DOHH2 (cell line): ENCODE data around the gene CTIF.

Source experiments
- CTCF ChIP-seq: fragments of 200-600 bp; sonication (generic); IDR thresholded peaks from one replicate; pipeline ENCODE4 v1.5.1; 2014; ENCODE audit warnings: antibody characterized with exemption, mild to moderate bottlenecking, low read depth, low read length; ENCODE audit not compliant: poor library complexity, severe bottlenecking
- EZH2phosphoT487 ChIP-seq: fragments of 200-600 bp; sonication (generic); IDR thresholded peaks from 2 replicates; pipeline ENCODE4 v1.6.1; 2017; ENCODE audit warnings: borderline replicate concordance, mild to moderate bottlenecking, antibody characterized with exemption, low read length, moderate library complexity, mixed read lengths

- TF ChIP-seq CTCF (no peak), EZH2phosphoT487 (no peak)
Measured at GRCh38 chr18:48863432-48864065, 324.7 kb downstream of the CTIF start.
